ENCODE results near the gene ISG15. TPM values are rescaled to one million over a fixed set of nuclear protein-coding genes. Genes with fewer than 3 reads are reported as not detected.

ISG15 gene
- 45.9 and 55.6 TPM in 2 replicates for total RNA-seq

GRCh38 chr1:1013105-1013921, at the start of gene ISG15:
Gene ISG15 (plus strand): TSS chr1:1013497. CDS start chr1:1013574, 77 bp downstream.

GRCh38 chr1:966135-966703, 47.1 kb upstream of the ISG15 start, which contains the start of gene PLEKHN1:
Gene PLEKHN1 (plus strand): TSS chr1:966482. CDS start chr1:966532, 50 bp downstream.

GRCh38 chr1:981955-982558, 31.2 kb upstream of the ISG15 start, which contains the start of gene PERM1:
Gene PERM1 (minus strand): TSS chr1:982093. CDS start chr1:981029, 1,064 bp downstream.

GRCh38 chr1:999725-1000356, 13.5 kb upstream of the ISG15 start, which contains the start of gene HES4:
Gene HES4 (minus strand): TSS chr1:1000097. CDS start chr1:999973, 124 bp downstream.

GRCh38 chr1:1020000-1020404, 6.7 kb downstream of the ISG15 start, which contains the start of gene AGRN:
Gene AGRN (plus strand): TSS chr1:1020120. CDS start chr1:1020173, 53 bp downstream.

Other genes with a start within 250 kb of the ISG15 start
- 1.8 and 2.5 TPM in 2 replicates for gene SAMD11, start 89.6 kb upstream of the ISG15 start, total RNA-seq
- gene NOC2L, start 54.2 kb upstream of the ISG15 start, total RNA-seq: 83.5 and 93.8 TPM in 2 replicates
- 9.8 and 9.9 TPM in 2 replicates for gene KLHL17, start 52.9 kb upstream of the ISG15 start, total RNA-seq
- gene PLEKHN1, start 47.0 kb upstream of the ISG15 start, total RNA-seq: 1.2 and 1.9 TPM in 2 replicates
- gene PERM1, start 31.4 kb upstream of the ISG15 start, total RNA-seq: not detected in 2 replicates
- 4.3 and 5.5 TPM in 2 replicates for gene HES4, start 13.4 kb upstream of the ISG15 start, total RNA-seq
- 36.4 and 39.3 TPM in 2 replicates for gene AGRN, start 6.6 kb downstream of the ISG15 start, total RNA-seq
- not detected in 2 replicates for gene RNF223, start 60.8 kb downstream of the ISG15 start, total RNA-seq
- gene C1orf159, start 102.6 kb downstream of the ISG15 start, total RNA-seq: 13.8 and 14.7 TPM in 2 replicates
- not detected in 2 replicates for gene TTLL10, start 160.4 kb downstream of the ISG15 start, total RNA-seq
- gene TNFRSF18, start 193.1 kb downstream of the ISG15 start, total RNA-seq: 0.34 TPM in 1 of 2 replicates, not detected in the other
- 0.17 and 0.30 TPM in 2 replicates for gene TNFRSF4, start 200.7 kb downstream of the ISG15 start, total RNA-seq
- gene SDF4, start 218.5 kb downstream of the ISG15 start, total RNA-seq: 125 and 128 TPM in 2 replicates
- gene B3GALT6, start 218.7 kb downstream of the ISG15 start, total RNA-seq: 23.2 and 25.7 TPM in 2 replicates
- 0.17 and 0.59 TPM in 2 replicates for gene C1QTNF12, start 233.2 kb downstream of the ISG15 start, total RNA-seq

Data from bronchus fibroblast of lung (primary cell).